Stimulated activated CD4-positive, alpha-beta T cell treated with anti-CD3 and anti-CD28 coated beads, Interleukin-1b, Interleukin-23, amount 100 ng/mL, for 48 hours (primary cell): ENCODE data around the gene FRYL.
"Not testable (repeated sequence)": the region's sequence is repeated elsewhere in the genome, so short reads cannot be mapped to it uniquely, and the experiment has no call there.

Source experiments
- DNase-seq: peaks from one replicate; pipeline ENCODE4 v3.0.0-alpha.2; 2020

FRYL gene

GRCh38 chr4:48779998-48780864 lies at the start of gene FRYL:
FRYL (minus strand) TSS chr4:48780279; CDS start chr4:48634410, 145,869 bp downstream.
- DNase-seq: peak; percentile 99

DNA sequence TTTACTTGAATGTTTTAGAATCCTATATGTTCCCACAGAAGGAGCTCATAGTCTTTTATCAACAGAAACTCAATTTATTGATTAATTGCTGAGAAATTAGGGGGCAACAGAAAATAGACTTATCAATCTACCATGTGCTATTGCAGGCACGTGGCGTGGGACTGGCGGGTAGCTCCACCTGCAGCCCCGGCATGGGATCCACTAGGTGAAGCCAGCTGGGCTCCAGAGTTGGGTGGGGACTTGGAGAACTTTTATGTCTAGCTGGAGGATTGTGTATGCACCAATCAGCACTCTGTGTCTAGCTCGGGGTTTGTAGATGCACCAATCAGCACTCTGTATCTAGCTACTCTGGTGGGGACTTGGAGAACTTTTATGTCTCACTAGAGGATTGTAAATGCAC lies 47.5 kb upstream of the FRYL start:
- DNase-seq: no peak

GRCh38 chr4:48821431-48821830 lies 41.4 kb upstream of the FRYL start:
- DNase-seq: not testable (repeated sequence)

- no peak for DNase-seq
Observed at GRCh38 chr4:48816971-48817370, 36.9 kb upstream of the FRYL start.

- DNase-seq: not testable (repeated sequence)
Observed at GRCh38 chr4:48816297-48816696, 36.2 kb upstream of the FRYL start.

DNA sequence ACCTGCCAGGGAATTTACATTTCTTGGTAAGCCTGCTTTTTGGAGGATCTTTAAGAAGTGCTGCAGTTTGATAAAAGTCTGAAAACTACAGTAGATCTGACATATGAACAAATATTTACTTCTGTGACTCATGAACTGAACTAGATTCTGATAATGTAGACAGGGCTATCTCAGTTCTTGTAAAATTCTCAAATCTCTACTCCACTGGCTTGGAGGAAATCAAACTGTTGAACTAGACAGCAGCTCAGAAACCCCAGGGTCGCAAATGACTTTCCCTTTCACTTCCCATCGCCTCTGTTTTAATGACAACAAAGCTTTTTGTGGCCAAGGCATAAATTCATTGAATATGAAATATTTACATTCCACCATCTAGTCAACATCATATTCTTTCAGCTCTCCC lies 35.4 kb upstream of the FRYL start:
- DNase-seq: no peak

DNA sequence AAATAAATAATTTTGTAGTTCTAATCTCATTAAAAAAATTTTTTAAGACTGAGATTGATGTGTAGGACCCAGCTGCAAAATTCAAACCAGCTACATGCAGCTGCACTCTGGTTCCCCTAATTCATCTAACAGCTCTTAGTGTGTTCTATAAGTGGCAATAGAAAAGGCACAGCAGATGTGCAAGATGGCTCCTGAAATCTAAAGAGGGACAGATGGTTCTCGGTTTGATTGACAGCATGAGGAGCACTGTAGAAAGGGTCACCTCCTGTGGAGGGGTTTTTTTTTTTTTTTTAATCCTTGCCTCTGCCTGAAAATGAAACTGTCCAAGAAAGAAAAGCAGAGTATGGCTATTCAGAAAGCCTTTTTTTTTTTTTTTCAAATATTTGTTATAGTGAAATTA lies 33.9 kb upstream of the FRYL start:
- no peak for DNase-seq

DNA sequence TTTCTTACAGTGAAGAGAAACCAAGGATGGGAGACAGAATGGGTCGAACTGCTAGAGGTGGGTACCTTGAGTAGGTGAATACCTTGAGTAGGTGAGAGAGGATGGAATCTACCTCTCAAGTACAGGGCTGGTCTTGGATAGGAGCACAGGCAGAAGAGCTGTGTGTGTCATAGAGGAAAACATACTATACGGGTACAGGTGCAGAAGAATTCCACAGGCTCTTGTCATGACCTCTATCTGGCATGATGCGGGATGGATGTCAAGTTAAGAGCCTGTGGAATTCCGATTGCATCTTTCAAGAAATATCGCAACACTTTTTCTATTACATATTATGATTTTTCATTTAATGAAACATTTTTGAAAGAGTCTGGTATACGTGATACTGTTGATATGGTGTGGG lies 32.8 kb upstream of the FRYL start:
- no peak for DNase-seq

- no peak for DNase-seq
Observed at GRCh38 chr4:48804584-48805301, 24.7 kb upstream of the FRYL start.

GRCh38 chr4:48801016-48801715 lies 21.1 kb upstream of the FRYL start:
- DNase-seq: no peak

DNA sequence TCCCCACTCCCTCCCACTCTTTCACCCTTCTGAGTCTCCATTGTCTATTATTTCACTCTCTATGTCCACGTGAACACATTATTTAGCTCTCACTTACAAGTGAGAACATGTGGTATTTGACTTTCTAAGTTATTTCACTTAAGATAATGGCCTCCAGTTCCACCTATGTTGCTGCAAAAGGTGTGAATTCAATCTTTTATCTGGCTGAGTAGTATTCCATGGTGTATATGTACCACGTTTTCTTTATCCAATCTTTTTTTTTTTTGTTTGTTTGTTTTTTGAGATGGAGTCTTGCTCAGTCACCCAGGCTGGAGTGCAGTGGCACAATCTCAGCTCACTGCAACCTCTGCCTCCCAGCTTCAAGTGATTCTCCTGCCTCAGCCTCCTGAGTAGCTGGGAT lies 20.1 kb upstream of the FRYL start:
- not testable (repeated sequence) for DNase-seq

GRCh38 chr4:48799157-48799556 lies 19.1 kb upstream of the FRYL start:
- DNase-seq: no peak

GRCh38 chr4:48798117-48798516 lies 18.0 kb upstream of the FRYL start:
- DNase-seq: no peak

DNA sequence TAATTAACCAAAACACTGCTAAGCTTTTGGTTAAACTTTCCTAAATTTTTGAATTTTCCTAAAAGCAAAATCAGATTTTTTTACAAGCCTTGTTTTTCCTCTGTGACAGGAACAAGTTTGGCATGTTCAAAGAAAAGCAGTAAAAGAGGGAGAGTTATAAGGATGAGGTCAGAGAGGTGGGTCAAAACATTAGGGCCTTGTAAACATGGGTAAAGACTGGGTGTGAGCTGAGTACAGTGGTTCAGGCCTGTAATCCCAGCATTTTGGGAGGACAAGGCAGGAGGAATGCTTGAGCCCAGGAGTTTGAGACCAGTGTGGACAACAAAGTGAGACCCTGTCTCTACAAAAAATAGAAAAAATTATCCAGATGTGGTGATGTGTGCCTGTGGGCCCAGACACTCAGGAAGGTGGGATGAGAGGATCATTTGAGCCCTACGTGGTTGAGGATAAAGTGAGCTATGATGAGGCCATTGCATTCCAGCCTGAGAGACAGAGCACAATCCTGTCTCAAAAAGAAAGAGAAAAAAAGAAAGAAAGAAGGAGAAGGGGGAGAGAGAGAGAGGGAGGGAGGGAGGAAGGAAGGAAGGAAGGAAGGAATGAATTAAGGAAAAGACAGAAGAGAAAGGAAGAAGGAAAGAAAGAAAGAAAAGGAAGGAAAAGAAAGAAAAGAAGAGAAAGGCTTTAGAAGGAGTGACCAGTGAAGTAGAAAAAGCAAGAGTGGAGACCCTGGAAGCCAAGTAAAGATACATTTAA lies 17.0 kb upstream of the FRYL start:
- no peak for DNase-seq

DNA sequence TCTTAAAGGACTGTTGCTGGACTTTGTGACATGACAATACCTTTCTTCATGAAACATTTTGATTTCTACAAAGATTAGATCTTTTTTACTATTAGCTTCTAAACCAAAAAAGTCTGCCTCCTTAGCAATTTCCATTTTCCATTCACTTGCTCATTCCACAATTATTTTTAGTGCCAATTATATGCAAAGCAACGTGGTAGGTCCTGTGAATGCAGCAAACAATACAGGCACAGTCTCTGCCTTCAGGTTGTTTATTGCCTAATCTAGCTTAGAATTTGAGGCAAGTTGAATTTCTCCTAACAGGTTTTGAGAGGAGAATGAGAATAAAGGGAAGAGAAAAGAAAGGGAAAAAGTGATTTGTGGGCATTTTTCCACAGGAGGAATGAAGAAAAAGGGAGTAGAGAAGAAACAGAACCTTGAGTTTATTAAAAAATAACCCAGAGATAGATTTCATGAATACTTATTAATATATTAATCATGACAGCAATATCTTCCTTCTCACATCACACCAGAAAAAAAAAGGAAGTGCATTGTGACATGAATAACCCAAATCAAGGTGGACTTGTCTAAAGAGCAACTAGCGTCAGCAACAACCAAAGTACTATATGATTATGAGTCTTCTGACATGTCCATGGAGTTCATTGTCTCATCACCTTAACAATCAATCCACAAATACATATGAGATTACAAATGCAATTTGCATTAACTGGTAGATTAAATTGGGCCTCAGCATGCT lies 16.3 kb upstream of the FRYL start:
- DNase-seq: no peak

DNA sequence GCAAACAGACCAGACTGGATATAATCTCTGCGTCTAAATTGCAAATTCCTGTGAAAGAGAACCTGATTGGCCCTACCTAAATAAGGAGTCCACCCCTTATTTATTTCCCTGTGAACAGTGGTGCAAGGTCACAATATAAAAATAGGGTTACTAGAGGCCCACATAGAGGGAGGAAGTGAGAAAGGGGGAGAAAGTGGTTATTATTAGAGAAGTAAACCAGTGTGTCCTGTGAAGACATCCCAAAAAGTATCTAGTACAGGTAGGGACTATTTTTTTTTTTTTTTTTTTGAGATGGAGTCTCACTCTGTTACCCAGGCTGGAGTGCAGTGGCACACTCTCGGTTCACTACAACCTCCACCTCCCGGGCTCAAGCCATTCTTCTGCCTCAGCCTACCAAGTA lies 15.0 kb upstream of the FRYL start:
- no peak for DNase-seq

DNA sequence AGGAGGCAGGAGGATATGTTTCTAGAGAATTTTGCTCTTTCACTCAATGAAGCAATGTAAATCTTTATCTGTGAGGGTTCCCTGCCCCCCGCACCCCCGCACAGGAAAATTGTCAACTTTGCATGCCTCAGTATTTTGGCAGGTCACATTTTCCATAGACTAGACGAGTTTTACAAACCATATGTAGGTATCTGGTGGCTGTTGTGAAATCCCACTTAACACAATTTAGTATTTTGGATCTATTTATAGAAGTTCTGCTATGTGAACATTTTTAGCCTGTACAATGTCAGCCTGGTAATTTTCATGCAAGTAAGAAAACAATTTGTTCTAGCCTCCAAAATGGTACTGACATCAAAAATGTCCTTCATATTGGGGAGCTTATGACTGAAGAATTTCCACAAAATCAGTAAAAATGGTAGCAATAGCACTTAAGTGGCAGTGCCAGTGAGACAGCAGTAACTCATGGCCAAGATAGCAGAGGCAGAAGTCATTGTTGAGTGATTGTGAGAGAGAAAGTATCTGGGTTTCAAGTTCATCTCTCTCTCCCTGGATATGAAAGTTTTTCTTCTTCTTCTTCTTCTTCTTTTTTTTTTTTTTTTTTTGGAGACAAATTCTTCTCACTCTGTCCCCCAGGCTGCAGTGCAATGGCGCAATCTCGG lies 12.4 kb upstream of the FRYL start:
- no peak for DNase-seq

- no peak for DNase-seq
Observed at GRCh38 chr4:48791313-48791712, 11.2 kb upstream of the FRYL start.

GRCh38 chr4:48790561-48790960 lies 10.5 kb upstream of the FRYL start:
- no peak for DNase-seq

DNA sequence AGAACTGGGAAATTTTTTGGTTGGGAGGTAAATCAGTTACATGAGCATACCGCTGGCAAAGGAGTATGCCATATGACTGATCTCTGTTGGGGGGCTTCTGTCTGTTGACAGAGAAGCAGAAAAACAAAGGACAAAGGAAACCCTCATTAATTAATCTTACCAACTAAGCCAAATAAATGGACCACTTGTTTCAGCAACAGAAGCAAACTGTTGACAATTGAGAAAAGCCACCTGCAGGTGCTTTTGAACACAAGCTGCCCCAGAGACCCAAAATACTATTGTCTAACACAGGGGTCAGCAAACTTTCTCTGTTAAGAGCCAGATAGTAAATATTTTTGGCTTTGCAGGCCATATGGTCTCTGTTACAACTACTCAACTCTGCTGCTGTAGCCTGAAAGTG lies 7.0 kb upstream of the FRYL start:
- DNase-seq: no peak

- DNase-seq: no peak
Observed at GRCh38 chr4:48786549-48786948, 6.5 kb upstream of the FRYL start.

DNA sequence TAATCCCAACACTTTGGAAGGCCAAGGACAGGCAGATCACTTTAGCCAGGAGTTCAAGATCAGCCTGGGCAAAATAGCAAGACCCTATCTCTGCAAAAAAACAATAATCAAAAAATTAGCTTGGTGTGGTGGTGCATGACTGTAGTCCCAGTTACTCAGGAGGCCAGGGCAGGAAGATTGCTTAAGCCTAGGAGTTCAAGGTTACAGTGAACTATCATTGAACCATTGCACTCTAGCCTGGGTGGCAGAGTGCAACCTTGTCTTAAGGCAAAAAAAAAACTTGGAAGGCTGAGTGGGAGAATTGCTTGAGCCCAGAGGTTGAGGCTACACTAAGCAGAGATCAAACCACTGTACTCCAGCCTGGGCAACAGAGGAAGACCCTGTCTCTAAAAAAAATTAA lies 5.2 kb upstream of the FRYL start:
- DNase-seq: no peak
